Measurements from ENCODE around the gene INF2.

- TF ChIP-seq CTCF (IDR thresholded peaks at IDR 0.05) (peak; percentile 56 to 81 (median 76)), POLR2A (IDR thresholded peaks at IDR 0.05) (no peak), POLR2AphosphoS5 (IDR thresholded peaks at IDR 0.05) (no peak)
Measured at GRCh38 chr14:104639885-104640548, 49.4 kb upstream of the INF2 start.

All from prostate gland (tissue), 2 donors.